SK-MEL-5 (cell line): ENCODE measurements around the gene PTDSS2. TPM values are rescaled to one million over a fixed set of nuclear protein-coding genes. Genes with fewer than 3 reads are reported as not detected.

Source experiments
- DNase-seq: peaks from one replicate; pipeline ENCODE4 v3.0.0-alpha.2; 2016; ENCODE audit warnings: low read depth, low spot score
- in situ Hi-C: cut with HindIII; loops from 2 replicates; pipeline ENCODE4 v1.10.0; 2016; ENCODE audit warnings: low sequenced_read_pairs, high pct_unique_total_duplicates, low pct_unique_long_range_greater_than_20kb
- total RNA-seq: library from RNA; depleted of rRNA; stranded (reverse); fragments of >200 nt; shearing (Covaris generic); gene quantifications from 2 replicates; pipeline ENCODE4 v1.2.3, GENCODE V29; 2014

PTDSS2 gene
- total RNA-seq, 1 experiment from 2014 or later: 41.7 TPM

DNA sequence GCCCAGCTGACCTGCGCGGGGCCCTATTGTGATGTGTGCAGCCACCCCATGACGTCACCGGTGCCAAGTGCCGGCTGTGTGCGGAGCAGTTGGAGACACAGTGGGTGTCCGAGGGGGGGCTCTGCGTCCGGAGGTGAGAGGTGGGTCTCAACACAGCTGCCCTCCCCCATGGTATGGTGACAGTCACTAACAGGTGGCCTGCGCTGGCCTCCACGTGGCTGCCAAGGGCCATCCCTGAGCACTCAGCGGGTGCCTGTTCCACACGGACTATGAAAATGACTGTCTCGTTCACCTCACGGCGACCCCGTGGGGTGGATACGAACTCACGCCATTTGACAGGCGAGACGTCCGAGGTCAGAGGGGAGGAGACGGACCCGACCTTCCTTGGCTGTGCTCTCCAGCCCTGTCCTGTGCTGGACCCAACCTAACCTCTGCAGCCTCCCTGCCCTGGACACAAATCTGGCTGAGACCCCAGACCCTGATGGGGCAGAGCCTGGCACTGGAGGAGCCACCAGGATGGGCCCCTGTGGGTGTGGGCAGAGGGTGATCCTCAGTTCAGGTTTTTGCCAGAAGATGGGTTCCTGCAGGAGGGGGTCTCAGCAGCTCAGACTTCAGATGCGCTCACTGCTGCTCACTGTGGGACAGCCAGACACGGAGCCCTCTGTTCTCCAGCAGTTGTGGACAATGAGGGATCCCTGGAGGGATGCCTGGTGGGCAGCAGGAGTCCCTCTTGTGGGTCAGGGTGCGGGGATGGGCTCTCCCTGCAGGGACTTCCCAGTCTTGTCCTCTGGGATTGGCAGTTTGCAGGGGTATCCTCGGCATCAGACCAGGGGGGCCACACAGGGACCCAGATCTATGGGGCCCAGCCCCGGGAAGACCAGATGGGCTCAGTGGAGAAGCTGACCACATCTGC, 79.0 kb downstream of the PTDSS2 start:
- in situ Hi-C loops: no loop called here
- no peak for DNase-seq

DNA sequence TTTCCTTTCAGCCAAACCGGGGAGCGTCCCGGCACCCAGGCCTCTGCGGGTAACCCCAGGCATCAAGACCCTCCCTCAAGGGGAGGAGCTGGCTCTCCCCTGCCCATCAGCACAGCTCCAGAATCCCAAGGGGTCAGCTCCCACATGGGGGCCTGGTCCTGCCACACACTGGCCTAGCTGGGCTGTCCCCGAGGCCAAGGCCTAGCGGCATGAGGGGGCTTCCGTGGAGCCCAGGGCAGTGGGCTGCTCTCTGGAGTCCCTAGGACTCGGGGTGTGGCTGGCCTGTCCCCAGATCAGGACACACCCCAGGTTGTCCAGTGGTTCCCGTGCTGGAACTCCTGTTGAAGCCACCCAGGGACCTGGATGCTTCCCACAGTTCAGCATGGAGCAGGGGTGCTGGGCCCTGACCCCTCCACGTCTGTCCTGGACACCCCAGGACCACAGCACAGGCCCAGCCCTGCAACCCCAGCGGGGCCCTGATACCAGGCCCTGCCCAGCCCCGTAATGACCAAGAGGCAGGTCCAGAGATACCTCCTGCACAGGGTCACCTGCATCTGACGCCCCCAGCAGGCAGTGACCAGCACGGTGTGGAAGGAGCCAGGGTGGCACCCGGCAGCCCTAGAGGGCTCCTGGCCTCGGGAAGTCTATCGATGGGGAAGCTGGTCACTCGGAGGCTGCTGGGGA, 79.8 kb downstream of the PTDSS2 start:
- in situ Hi-C loops: no loop called here

DNA sequence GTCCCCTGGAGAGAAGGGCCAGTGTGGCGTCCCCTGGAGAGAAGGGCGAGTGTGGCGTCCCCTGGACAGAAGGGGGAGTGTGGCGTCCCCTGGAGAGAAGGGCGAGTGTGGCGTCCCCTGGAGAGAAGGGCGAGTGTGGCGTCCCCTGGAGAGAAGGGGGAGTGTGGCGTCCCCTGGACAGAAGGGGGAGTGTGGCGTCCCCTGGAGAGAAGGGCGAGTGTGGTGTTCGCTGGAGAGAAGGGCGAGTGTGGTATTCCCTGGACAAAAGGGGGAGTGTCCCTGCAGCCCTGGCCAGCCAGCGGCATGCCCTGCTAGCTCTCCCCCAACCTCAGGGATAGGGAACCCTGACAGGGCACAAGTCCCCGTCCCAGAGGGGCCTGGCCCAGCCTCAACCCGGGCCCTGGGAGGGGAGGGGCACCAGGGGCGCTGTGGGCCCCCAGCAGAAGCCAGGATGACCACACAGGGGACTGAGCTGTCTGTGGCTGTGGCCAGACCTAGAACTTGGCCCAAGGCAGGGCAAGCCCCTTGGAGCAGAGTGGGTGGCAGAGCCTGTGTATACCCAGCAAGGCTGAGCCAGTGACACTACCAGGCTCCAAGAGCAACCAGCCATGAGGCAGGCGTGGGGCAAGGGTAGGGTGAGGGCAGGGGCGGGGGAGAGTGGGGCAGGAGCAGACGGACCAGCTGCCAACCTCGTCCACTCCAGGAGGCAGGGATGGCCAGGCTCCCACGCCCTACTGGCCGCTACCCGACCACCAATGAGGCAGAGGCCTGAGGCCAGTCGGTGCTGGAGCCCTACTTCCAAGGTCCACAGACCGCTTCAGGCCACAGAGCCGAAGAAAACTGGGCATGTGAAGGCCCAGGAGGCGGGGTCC, 81.1 kb downstream of the PTDSS2 start:
- no peak for DNase-seq
- in situ Hi-C loops: no loop called here

More for the DNA sequence above, 79.8 kb downstream of the PTDSS2 start:
- no peak for DNase-seq

DNA sequence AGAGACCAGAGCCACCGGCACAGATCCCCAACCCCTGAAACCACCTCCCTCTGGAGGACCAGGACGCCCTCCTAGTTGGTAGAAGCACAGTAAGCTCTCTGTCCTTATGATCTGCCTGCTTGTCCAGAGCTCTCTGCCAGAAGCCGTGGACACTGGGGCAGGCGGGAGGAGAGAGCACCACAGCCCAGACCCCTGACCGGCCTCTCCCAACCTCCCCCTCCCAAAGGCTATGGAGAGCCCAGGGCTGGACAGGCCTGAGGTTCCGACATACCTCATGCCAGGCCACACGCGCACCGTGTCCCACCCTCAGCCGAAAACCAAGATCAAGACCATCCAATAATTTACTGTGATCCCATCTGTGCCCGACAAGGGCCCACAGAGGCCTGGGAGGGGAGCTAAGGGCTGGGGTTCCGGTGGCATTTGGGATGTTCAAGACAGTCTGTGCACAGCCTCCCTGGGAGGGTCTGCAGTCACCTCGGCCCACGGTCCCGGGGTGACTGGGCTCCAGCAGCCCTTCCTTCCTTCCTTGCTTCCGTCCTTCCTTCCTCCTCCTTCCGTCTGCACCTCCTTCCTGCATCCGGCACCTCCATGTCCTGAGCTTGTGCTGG, 81.9 kb downstream of the PTDSS2 start:
- in situ Hi-C loops: no loop called here
- DNase-seq: no peak

DNA sequence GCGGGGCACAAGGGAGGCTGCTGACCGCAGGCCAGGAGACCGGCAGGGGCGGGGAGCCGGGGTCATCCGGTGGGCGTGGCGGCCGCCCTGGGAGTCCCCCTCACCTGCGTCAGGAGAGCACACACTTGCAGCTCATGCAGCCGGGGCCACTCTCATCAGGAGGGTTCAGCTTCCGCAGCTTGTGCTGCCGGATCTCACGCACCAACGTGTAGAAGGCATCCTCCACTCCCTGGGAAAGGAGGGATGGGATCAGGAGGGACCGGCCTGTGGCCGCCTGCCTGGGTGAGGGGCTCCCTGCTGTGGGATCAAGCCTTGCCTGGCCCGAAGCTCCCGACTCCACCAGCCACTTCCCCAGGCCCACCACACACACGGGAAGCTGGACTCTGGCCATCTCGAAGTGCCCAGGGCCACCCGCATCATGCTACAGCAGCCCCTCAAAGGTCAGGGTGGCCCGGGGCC, 82.5 kb downstream of the PTDSS2 start:
- DNase-seq: no peak
- in situ Hi-C loops: no loop called here

DNA sequence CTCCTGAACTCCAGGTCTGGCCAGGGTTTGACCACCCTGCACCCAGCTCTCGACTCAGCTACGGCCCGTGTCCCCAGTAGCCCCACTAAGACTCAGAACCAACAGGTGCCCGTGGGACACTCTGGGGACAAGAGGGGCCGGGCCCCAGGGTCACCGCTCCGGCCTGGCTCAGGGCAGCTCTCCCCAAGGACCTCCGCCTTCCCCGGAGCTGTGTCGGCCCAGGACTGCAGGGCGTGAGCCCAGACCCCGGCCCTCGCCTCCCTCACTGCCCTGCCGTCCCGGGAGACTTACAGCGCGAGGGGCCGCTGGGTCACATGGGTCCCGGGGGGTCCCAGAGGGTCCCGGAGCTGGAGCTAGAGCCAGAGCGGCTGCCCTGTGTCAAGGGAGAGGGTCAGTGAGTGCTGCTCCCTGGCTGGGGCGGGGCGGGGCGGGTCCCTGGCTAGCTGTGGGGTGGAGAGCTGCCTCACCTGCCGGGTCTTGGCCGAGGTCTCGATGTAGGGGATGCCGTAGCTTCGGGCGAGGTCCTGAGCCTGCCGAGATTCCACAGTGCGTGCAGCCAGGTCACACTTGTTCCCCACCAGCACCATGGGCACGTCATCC, 83.0 kb downstream of the PTDSS2 start:
- in situ Hi-C loops: no loop called here
- DNase-seq: no peak

DNA sequence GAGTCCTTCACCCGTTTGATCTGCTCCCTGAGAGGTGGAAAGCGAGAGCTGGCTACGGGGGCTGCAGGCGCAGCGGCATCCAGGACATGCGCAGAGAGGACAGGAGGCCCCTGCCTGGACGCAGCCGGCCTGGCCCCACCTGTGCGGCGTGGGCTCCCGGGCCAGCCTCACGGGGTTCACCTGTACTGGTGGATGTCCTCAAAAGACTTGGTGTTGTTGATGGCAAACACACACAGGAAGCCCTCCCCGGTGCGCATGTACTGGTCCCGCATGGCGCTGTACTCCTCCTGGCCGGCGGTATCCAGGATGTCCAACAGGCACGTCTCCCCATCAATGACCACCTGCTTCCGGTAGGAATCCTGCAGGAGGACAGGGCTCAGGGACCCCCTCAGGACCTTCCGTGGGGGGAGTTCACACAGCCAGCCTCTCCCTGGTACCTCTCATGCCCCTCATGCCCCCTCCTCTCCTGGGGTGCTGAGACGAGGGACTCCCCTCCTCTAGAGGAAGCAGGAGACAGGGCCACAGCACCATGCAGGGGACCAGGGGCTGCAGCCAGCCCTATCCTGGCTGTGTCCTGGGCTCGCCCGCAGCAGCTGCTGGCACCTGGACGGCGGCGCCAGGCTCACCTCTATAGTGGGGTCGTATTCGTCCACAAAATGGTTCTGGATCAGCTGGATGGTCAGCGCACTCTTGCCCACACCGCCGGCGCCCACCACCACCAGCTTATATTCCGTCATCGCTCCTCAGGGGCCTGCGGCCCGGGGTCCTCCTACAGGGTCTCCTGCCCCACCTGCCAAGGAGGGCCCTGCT, 83.7 kb downstream of the PTDSS2 start:
- no peak for DNase-seq
- in situ Hi-C loops: no loop called here

DNA sequence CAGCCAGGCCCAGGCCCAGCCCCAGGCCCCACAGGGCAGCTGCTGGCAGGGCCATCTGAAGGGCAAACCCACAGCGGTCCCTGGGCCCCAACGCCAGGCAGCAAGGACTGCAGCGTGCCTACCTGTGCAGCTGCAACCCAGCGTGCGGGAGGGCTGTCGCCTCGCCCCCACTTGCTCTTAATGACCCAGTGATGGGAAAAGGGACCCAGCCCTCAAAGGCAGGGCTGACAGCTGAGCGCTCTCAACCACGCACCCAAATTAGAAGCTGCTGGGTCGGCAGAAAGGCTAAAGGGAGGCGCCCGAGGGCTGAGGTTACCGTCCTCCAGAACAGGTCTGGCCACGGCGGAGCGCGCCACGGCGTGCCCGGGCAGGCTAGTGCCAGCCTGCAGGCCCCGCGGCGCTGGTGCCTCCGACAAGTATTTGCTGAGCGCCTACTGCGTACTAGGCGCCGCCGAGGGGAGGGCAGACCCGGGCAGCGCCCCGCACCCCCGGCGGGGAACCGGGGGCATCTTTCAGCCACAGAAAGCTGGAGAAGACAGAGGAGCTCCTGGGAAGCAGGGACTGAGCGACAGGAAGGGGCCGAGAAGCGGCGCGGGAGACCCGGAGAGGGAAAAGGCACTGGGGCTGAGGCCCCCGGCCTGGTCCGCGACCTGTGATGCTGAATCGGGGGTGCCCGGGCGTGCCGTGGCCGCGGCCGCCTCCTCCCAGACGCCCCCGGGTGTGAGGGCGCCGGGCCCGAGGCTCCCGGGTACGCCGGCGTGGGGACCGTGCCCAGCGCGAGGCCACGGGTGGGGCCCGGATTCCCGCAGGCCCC, 84.5 kb downstream of the PTDSS2 start:
- no peak for DNase-seq
- in situ Hi-C loops: no loop called here

DNA sequence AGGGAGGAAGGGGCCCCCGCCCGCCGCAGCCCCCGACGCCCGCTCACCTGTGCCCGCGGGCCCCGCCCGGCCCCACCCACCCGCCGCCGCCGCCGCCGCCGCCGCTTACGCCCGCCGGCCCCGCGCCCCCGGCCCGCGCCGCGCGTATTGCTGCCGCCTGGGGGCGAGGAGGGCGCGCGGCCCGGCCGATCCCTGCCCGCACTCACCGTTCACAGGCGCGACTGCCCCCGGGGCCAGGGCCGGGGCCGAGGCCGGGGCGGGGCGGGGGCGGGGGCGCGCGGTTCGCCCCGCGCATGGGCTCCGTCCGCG, 85.1 kb downstream of the PTDSS2 start:
- in situ Hi-C loops: no loop called here
- DNase-seq: no peak

DNA sequence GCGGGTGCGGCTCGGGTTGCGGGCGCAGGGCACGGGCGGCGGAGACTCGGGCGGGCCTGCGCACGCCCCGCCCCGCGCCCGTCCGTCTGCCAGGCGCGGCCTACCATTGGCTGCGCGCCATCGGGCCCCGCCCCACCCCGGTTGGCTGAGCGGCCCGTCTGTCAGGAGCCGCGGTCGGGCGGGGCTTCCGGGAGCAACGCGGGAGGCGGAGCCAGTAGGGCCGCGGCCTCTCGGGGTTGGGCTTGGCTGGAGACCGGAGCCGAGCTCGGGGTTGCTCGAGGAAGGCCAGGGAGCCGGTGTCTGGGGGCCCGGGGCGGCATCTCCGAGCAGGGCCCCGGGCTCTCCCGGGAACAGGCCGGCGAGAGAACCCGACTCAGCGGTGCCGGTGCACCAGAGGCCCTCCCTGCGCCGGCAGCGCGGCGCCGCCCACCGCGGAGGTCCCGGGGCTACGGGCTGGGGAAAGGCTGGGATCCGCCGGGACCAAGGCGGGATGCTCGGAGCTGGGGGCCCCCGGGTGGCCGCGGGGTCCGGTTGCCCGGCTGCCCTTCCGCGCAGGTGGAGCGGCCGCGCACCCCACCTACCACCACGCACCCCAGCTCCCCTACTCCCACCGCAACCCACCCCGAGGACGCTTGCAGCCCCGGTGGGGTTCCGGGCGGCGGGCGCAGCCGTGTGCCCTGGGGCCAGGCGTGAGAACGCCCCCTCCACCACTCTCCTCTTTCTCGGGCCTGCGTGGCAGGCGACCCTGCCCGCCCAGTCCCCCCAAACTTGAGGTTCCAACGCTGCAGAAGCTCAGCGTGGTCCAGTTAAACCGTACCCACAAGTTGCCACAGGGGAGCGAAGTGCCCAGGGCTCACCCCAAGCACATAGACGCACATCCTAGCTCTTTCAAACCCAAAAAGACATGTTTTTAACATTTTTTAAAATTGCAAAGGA, 85.7 kb downstream of the PTDSS2 start, which contains the start of gene HRAS:
Gene HRAS, minus strand, starts transcription at position 58 of the 936 bp plus-strand sequence.
- in situ Hi-C loops: no loop called here
- peak; percentile 90 for DNase-seq

DNA sequence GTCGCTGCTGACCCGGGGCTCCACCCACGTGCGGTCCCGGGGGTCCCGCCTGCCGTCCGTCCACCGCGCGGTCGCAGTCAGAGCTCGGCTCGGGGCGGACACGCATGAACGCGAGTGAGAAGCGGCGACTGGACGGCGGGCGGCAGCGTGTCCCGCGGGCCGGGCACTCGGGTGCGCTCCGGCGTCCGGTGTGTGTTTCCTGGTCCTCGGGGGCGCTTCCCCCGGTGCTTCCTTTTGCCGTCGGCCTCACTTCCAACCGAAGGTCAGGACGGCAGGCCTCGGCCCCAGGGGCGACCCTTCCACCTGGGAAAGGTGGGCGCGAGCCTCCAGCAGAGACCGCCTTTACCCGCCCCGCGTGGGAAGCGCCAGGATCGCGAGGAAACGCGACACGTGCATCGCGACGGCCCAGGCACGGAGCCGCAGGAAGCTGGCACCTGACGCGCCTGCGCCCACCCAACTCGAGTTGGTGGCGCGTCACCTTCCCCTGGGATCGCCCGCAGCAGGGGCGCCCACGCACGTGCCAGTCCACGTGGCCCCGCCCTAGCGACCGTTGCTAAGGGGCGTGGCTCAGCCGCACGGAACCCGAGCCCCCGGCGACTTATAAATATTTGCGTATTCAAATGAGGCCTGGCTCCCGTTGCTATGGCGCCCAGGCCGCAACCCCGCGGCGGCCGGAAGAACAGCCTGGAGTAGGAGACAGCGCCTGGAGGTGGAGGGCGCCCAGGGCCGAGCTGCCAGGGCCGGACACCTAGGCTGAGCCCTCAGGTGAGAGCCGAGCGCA, 87.0 kb downstream of the PTDSS2 start, which contains the start of gene LRRC56:
Gene LRRC56, plus strand, starts transcription at position 687 of the 781 bp plus-strand sequence. CDS start 3,158 bp downstream, outside the sequence.
- no peak for DNase-seq
- in situ Hi-C loops: no loop called here

DNA sequence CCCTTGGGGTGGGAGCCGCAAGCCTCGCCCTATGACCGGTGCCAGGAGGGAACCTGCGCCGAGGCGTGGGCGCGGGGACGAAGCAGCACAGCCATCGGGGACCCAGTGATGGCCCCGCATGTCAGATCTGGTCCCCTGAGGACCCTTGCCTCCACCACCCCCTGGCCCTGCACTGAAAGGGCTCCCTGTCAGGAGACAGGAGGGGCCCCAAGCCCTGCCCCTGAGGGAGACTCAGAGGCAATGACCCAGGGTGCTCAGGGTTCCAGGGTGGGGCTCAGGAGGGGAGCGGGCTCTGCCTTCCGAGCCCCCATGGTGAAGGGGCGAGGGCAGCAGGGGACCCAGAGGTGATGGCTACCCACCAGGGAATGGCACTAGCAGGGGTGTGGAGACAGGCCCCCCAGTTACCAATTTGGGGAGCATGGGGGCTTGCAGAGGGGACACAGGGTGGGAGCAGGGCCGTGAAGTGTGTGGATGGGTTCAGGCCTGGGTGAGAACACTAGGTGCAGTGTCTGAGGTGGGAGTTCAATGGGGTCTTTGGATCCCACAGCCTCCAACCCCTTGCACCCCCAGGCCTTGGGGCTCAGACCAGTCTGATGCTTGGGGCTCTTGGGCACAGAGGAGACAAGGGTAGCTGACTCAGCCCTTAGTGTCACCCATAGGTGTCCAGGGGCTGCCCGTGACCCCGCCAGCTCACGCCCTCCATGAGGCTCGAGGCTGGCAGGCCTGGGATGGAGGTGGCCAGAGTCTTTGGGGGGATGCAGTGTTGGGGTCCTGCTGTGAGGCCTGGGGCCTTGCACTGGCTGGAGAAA, 87.7 kb downstream of the PTDSS2 start:
- no peak for DNase-seq
- in situ Hi-C loops: no loop called here

DNA sequence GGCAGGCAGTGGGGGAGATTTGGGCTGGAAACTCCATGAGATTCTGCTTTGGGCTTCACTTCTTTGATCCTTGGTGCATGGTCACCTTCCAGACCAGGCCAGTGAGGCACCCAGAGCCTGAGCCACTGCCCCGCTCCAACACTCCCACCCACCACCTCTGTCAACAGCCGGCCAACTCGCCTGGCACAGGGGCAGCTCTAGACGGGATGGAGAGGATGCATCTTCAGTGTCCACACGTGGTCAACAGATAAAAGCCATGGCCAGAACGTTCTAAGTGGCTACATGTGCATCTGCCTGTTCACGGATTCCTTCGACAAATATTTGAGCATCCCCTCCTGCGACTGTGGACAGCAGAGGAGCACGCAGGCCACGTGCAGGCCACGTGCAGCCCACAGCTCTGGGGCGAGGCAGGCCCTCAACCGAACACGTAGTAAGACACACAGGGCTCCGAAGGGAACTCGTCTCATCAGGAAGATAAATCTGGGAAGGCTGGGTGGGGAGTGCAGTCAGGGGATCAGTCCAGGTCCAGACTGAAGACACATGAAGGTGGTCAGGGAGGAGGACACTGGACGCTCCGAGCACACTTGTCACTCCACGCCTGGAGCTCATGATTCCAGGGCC, 88.5 kb downstream of the PTDSS2 start:
- in situ Hi-C loops: no loop called here
- DNase-seq: no peak
